ENCODE results near the gene CPEB1.

CPEB1 gene

GRCh38 chr15:82532991-82533481 is 114.1 kb downstream of the CPEB1 start:
- Histone ChIP-seq H3K79me1 (replicated peaks; ENCODE audit: low read length, poor library complexity, severe bottlenecking) (peaks cover 5% of the 10 kb centered on the region), H4K91ac (ENCODE audit: low read length) (no peak overlapping the region), H3K9ac (ENCODE audit: low read length) (no peak overlapping the region), H2BK5ac (ENCODE audit: low read depth, low read length, poor library complexity, severe bottlenecking) (no peak overlapping the region), H2AK5ac (ENCODE audit: low read length, severe bottlenecking) (no peak overlapping the region), H3K9me3 (ENCODE audit: control insufficient read depth, low read length) (no peaks in the 10 kb centered on the region), H3K14ac (ENCODE audit: low read length in 2 of 2) (no peak overlapping the region), H3K23ac (ENCODE audit: low read length in 2 of 2) (no peak overlapping the region), H2BK12ac (ENCODE audit: low read length in 2 of 2) (no peak overlapping the region), H3K18ac (ENCODE audit: low read depth in 1 of 2, low read length in 2 of 2) (no peak overlapping the region), H3K27ac (ENCODE audit: low read length, poor library complexity, severe bottlenecking) (no peak overlapping the region), H2AFZ (ENCODE audit: low read depth, low read length) (no peak overlapping the region), H3K4me2 (ENCODE audit: low read length, poor library complexity, severe bottlenecking) (no peak overlapping the region), H2BK15ac (ENCODE audit: low read depth, poor library complexity, severe bottlenecking) (no peak overlapping the region), H4K8ac (ENCODE audit: low read length) (no peak overlapping the region), H3K27me3 (ENCODE audit: control insufficient read depth in 1 of 2, insufficient read depth in 1 of 2, low read length in 2 of 2) (no peaks in the 10 kb centered on the region), H3K4ac (ENCODE audit: low read depth in 1 of 2, low read length in 2 of 2) (no peak overlapping the region), H3K36me3 (ENCODE audit: control insufficient read depth in 1 of 2, insufficient read depth in 2 of 2, low read depth in 1 of 2, low read length in 2 of 2) (peaks cover 39 to 48% of the 10 kb centered on the region in 2 experiments), H3K4me1 (ENCODE audit: control insufficient read depth, insufficient read depth, low read depth, low read length) (peaks cover 8% of the 10 kb centered on the region), H3K4me3 (ENCODE audit: insufficient read depth in 1 of 2, low read depth in 1 of 2, low read length in 2 of 2) (no peak overlapping the region), H2BK120ac (ENCODE audit: low read depth, low read length) (no peak overlapping the region)
- no peak for DNase-seq
- 94% methylated on average over 15 of the region's 15 CpGs for WGBS

- Histone ChIP-seq H3K23ac (ENCODE audit: low read length in 2 of 2) (no peak overlapping the region), H2AFZ (ENCODE audit: low read depth, low read length) (no peak overlapping the region), H3K4ac (ENCODE audit: low read depth in 1 of 2, low read length in 2 of 2) (no peak overlapping the region), H3K14ac (ENCODE audit: low read length in 2 of 2) (no peak overlapping the region), H3K36me3 (ENCODE audit: control insufficient read depth in 1 of 2, insufficient read depth in 2 of 2, low read depth in 1 of 2, low read length in 2 of 2) (peaks cover 33 to 46% of the 10 kb centered on the region in 2 experiments), H3K27me3 (ENCODE audit: control insufficient read depth in 1 of 2, insufficient read depth in 1 of 2, low read length in 2 of 2) (no peaks in the 10 kb centered on the region), H2BK120ac (ENCODE audit: low read depth, low read length) (no peak overlapping the region), H2BK12ac (ENCODE audit: low read length in 2 of 2) (no peak overlapping the region), H3K4me2 (ENCODE audit: low read length, poor library complexity, severe bottlenecking) (no peak overlapping the region), H3K79me1 (replicated peaks; ENCODE audit: low read length, poor library complexity, severe bottlenecking) (peaks cover 5% of the 10 kb centered on the region), H3K4me1 (ENCODE audit: control insufficient read depth, insufficient read depth, low read depth, low read length) (peaks cover 8% of the 10 kb centered on the region), H3K9me3 (ENCODE audit: control insufficient read depth, low read length) (no peaks in the 10 kb centered on the region), H3K9ac (ENCODE audit: low read length) (no peak overlapping the region), H3K27ac (ENCODE audit: low read length, poor library complexity, severe bottlenecking) (no peak overlapping the region), H2AK5ac (ENCODE audit: low read length, severe bottlenecking) (no peak overlapping the region), H4K91ac (ENCODE audit: low read length) (no peak overlapping the region), H4K8ac (ENCODE audit: low read length) (no peak overlapping the region), H2BK15ac (ENCODE audit: low read depth, poor library complexity, severe bottlenecking) (no peak overlapping the region), H3K18ac (ENCODE audit: low read depth in 1 of 2, low read length in 2 of 2) (no peak overlapping the region), H3K4me3 (ENCODE audit: insufficient read depth in 1 of 2, low read depth in 1 of 2, low read length in 2 of 2) (no peak overlapping the region), H2BK5ac (ENCODE audit: low read depth, low read length, poor library complexity, severe bottlenecking) (no peak overlapping the region)
- DNase-seq: no peak
- WGBS: 94% methylated on average over 9 of the region's 9 CpGs
Observed at GRCh38 chr15:82532383-82532990, 114.7 kb downstream of the CPEB1 start.

GRCh38 chr15:82531496-82532382 is 115.4 kb downstream of the CPEB1 start:
- Histone ChIP-seq H3K23ac (ENCODE audit: low read length in 2 of 2) (no peak overlapping the region), H3K36me3 (ENCODE audit: control insufficient read depth in 1 of 2, insufficient read depth in 2 of 2, low read depth in 1 of 2, low read length in 2 of 2) (peaks cover 26 to 39% of the 10 kb centered on the region in 2 experiments), H3K4ac (ENCODE audit: low read depth in 1 of 2, low read length in 2 of 2) (no peak overlapping the region), H2BK12ac (ENCODE audit: low read length in 2 of 2) (no peak overlapping the region), H4K91ac (ENCODE audit: low read length) (no peak overlapping the region), H2AK5ac (ENCODE audit: low read length, severe bottlenecking) (no peak overlapping the region), H3K27me3 (ENCODE audit: control insufficient read depth in 1 of 2, insufficient read depth in 1 of 2, low read length in 2 of 2) (no peaks in the 10 kb centered on the region), H3K27ac (ENCODE audit: low read length, poor library complexity, severe bottlenecking) (no peak overlapping the region), H3K79me1 (replicated peaks; ENCODE audit: low read length, poor library complexity, severe bottlenecking) (peaks cover 5% of the 10 kb centered on the region), H3K4me3 (ENCODE audit: insufficient read depth in 1 of 2, low read depth in 1 of 2, low read length in 2 of 2) (no peak overlapping the region), H3K9ac (ENCODE audit: low read length) (no peak overlapping the region), H3K18ac (ENCODE audit: low read depth in 1 of 2, low read length in 2 of 2) (no peak overlapping the region), H2BK120ac (ENCODE audit: low read depth, low read length) (no peak overlapping the region), H3K4me2 (ENCODE audit: low read length, poor library complexity, severe bottlenecking) (no peak overlapping the region), H2BK15ac (ENCODE audit: low read depth, poor library complexity, severe bottlenecking) (no peak overlapping the region), H3K4me1 (ENCODE audit: control insufficient read depth, insufficient read depth, low read depth, low read length) (peaks cover 7% of the 10 kb centered on the region), H2AFZ (ENCODE audit: low read depth, low read length) (no peak overlapping the region), H3K9me3 (ENCODE audit: control insufficient read depth, low read length) (no peaks in the 10 kb centered on the region), H3K14ac (ENCODE audit: low read length in 2 of 2) (no peak overlapping the region), H4K8ac (ENCODE audit: low read length) (no peak overlapping the region), H2BK5ac (ENCODE audit: low read depth, low read length, poor library complexity, severe bottlenecking) (no peak overlapping the region)
- DNase-seq: no peak
- WGBS: 73% methylated on average over 10 of the region's 11 CpGs

All from mesenchymal stem cell (in vitro differentiated cells and primary cell).